NCI-H2029 (cell line): ENCODE measurements around the gene ZNF331.
"Not testable (repeated sequence)": the region's sequence is repeated elsewhere in the genome, so short reads cannot be mapped to it uniquely, and the experiment has no call there.

ENCODE experiments used
- DNase-seq: peaks from one replicate; lab custom pipeline; 2025; lab: John Stamatoyannopoulos, UW

Gene ZNF331

GRCh38 chr19:53537521-53538377 lies at the start of gene ZNF331:
Gene ZNF331 (plus strand): TSS chr19:53538145. CDS start chr19:53569377, 31,232 bp downstream.
- DNase-seq, result peak; percentile 16

GRCh38 chr19:53492153-53492552 lies 45.8 kb upstream of the ZNF331 start:
- DNase-seq, result no peak

- DNase-seq, result not testable (repeated sequence)
These were observed 40.5 kb upstream of the ZNF331 start for GRCh38 chr19:53497311-53498023.

- not testable (repeated sequence) for DNase-seq
These were observed 39.9 kb upstream of the ZNF331 start for GRCh38 chr19:53498024-53498395.

- DNase-seq, result not testable (repeated sequence)
These were observed 34.8 kb upstream of the ZNF331 start for GRCh38 chr19:53503151-53503550.

- not testable (repeated sequence) for DNase-seq
These were observed 34.1 kb upstream of the ZNF331 start for GRCh38 chr19:53503671-53504364.

- DNase-seq, result not testable (repeated sequence)
These were observed 33.6 kb upstream of the ZNF331 start for GRCh38 chr19:53504365-53504703.

- no peak for DNase-seq
These were observed 33.1 kb upstream of the ZNF331 start for GRCh38 chr19:53504885-53505284.

GRCh38 chr19:53506728-53507127 lies 31.2 kb upstream of the ZNF331 start:
- no peak for DNase-seq

GRCh38 chr19:53507523-53508442 lies 30.2 kb upstream of the ZNF331 start:
- no peak for DNase-seq

- no peak for DNase-seq
These were observed 28.5 kb upstream of the ZNF331 start for GRCh38 chr19:53509443-53509842.

- DNase-seq, result no peak
These were observed 28.1 kb upstream of the ZNF331 start for GRCh38 chr19:53509845-53510244.

- DNase-seq, result no peak
These were observed 26.6 kb upstream of the ZNF331 start for GRCh38 chr19:53511357-53511756.

- peak; percentile 10 for DNase-seq
These were observed 26.0 kb upstream of the ZNF331 start for GRCh38 chr19:53511933-53512374.

- not testable (repeated sequence) for DNase-seq
These were observed 22.9 kb upstream of the ZNF331 start for GRCh38 chr19:53515047-53515446.

GRCh38 chr19:53517114-53517741 lies 20.7 kb upstream of the ZNF331 start:
- DNase-seq, result no peak

- no peak for DNase-seq
These were observed 19.8 kb upstream of the ZNF331 start for GRCh38 chr19:53518121-53518520.

GRCh38 chr19:53518716-53519115 lies 19.2 kb upstream of the ZNF331 start:
- no peak for DNase-seq

- DNase-seq, result peak; percentile 47
These were observed 18.5 kb upstream of the ZNF331 start for GRCh38 chr19:53519446-53519845.

GRCh38 chr19:53520163-53520546 lies 17.8 kb upstream of the ZNF331 start:
- DNase-seq, result no peak
